ENCODE measurements around the gene SPP2. TPM values are rescaled to one million over a fixed set of nuclear protein-coding genes. Genes with fewer than 3 reads are reported as not detected.

SPP2 gene
- polyA plus RNA-seq, 3 donors, result not detected

GRCh38 chr2:234081970-234082822 is 31.7 kb downstream of the SPP2 start:
- intact Hi-C loops (cut with micrococcal nuclease), result no loop called here
- H3K36me3 Mint-ChIP-seq, result no peaks in the 10 kb centered on the region

More at GRCh38 chr2:234081970-234082822, 31.7 kb downstream of the SPP2 start:
- Mint-ChIP-seq H3K9me3 (peaks cover 0 to 7% (median 3%) of the 10 kb centered on the region in 7 donors), H3K4me1 (peaks cover 10% of the 10 kb centered on the region), H3K27ac (no peak overlapping the region), H3K4me3 (no peak overlapping the region), H3K27me3 (ENCODE audit: low read depth in 3 of 3) (peaks cover 2 to 7% (median 6%) of the 10 kb centered on the region in 3 donors)
- Histone ChIP-seq H3K4me3 (replicated peaks in 1 of 3; ENCODE audit: low read depth in 2 of 3, low read length in 3 of 3) (no peak overlapping the region), H4K20me1 (ENCODE audit: insufficient read depth, low read length) (no peaks in the 10 kb centered on the region), H3K4me2 (replicated peaks; ENCODE audit: extremely low read depth, low read length, poor library complexity, severe bottlenecking) (no peak overlapping the region), H3K4me1 (ENCODE audit: control insufficient read depth in 1 of 2, insufficient read depth in 2 of 2, low read length in 2 of 2) (peaks cover 9% of the 10 kb centered on the region in 2 donors), H3K9me3 (replicated peaks in 1 of 2; ENCODE audit: control insufficient read depth in 1 of 2, insufficient read depth in 1 of 2, low read length in 2 of 2) (no peaks in the 10 kb centered on the region), H3K9ac (ENCODE audit: insufficient read depth, low read length, poor library complexity, severe bottlenecking) (no peak overlapping the region), H3K36me3 (replicated peaks in 1 of 2; ENCODE audit: control insufficient read depth in 1 of 2, insufficient read depth in 2 of 2, low read length in 2 of 2) (no peaks in the 10 kb centered on the region), H3K27ac (ENCODE audit: low read depth in 1 of 2, low read length in 2 of 2) (no peak overlapping the region), H3K79me2 (ENCODE audit: insufficient read depth, low read length) (no peaks in the 10 kb centered on the region), H3K27me3 (ENCODE audit: control insufficient read depth in 2 of 2, insufficient read depth in 2 of 2, low read length in 2 of 2) (no peaks in the 10 kb centered on the region), H2AFZ (ENCODE audit: insufficient read depth, low read depth, low read length, poor library complexity, severe bottlenecking) (no peak overlapping the region)
- 81% methylated on average over 9 of the region's 15 CpGs for WGBS (ENCODE audit: insufficient coverage)
- DNase-seq, result no peak
- no peak for TF ChIP-seq CTCF (IDR thresholded peaks at IDR 0.05)

Data from CD14-positive monocyte (primary cell).